ENCODE data around the gene CCR6. TPM values are rescaled to one million over a fixed set of nuclear protein-coding genes. Genes with fewer than 3 reads are reported as not detected.
A peak's percentile ranks its signal among the peaks of the same experiment; 100 is the strongest.

Gene CCR6
- total RNA-seq, 2 donors from 2014 or later = not detected

GRCh38 chr6:167102318-167102717, 20.6 kb upstream of the CCR6 start:
- Histone ChIP-seq H3K36me3 (ENCODE audit: control insufficient read depth, insufficient read depth, low read length) (no peaks in the 10 kb centered on the region), H3K9me3 (ENCODE audit: control insufficient read depth, low read length) (peaks cover 4% of the 10 kb centered on the region), H3K27ac (ENCODE audit: low read depth, low read length) (no peak overlapping the region), H3K4me3 (ENCODE audit: low read length) (no peak overlapping the region), H3K27me3 (ENCODE audit: control insufficient read depth, insufficient read depth, low read length, poor library complexity, severe bottlenecking) (no peaks in the 10 kb centered on the region), H3K4me1 (ENCODE audit: control insufficient read depth, insufficient read depth, low read length) (peaks cover 10% of the 10 kb centered on the region), H3K9ac (ENCODE audit: extremely low read depth, low read length, poor library complexity, severe bottlenecking) (no peak overlapping the region)
- 72% methylated on average over 4 of the region's 4 CpGs; no CpG with 5 or more reads in 1 of the 2 experiments for WGBS, 2 experiments (ENCODE audit: insufficient coverage in 1 of 2, insufficient read length in 1 of 2)
- TF ChIP-seq CTCF (conservative IDR thresholded peaks at IDR 0.05) = no peak
- H3K4me1 Mint-ChIP-seq = peaks cover 21% of the 10 kb centered on the region
- no peak overlapping the region for H3K4me3 Mint-ChIP-seq
- H3K36me3 Mint-ChIP-seq (ENCODE audit: low read depth) = no peaks in the 10 kb centered on the region
- H3K27ac Mint-ChIP-seq = no peak overlapping the region
- DNase-seq = no peak
- no peaks in the 10 kb centered on the region for H3K9me3 Mint-ChIP-seq
- H3K27me3 Mint-ChIP-seq (ENCODE audit: insufficient read depth) = no peaks in the 10 kb centered on the region

GRCh38 chr6:167103041-167103891, 19.6 kb upstream of the CCR6 start:
- H3K27me3 ChIP-seq (ENCODE audit: control insufficient read depth, insufficient read depth, low read length, poor library complexity, severe bottlenecking) = no peaks in the 10 kb centered on the region
- Mint-ChIP-seq H3K27me3 (ENCODE audit: insufficient read depth) (no peaks in the 10 kb centered on the region), H3K9me3 (no peaks in the 10 kb centered on the region), H3K4me3 (no peak overlapping the region), H3K4me1 (peaks cover 20% of the 10 kb centered on the region), H3K36me3 (ENCODE audit: low read depth) (no peaks in the 10 kb centered on the region), H3K27ac (no peak overlapping the region)
- H3K4me3 ChIP-seq (ENCODE audit: low read length) = no peak overlapping the region
- DNase-seq = peak; percentile 11
- TF ChIP-seq CTCF (conservative IDR thresholded peaks at IDR 0.05) = no peak
- H3K9me3 ChIP-seq (ENCODE audit: control insufficient read depth, low read length) = peaks cover 4% of the 10 kb centered on the region
- WGBS, 2 experiments (ENCODE audit: insufficient coverage in 1 of 2, insufficient read length in 1 of 2) = 93 to 94% methylated on average over 9 to 11 of the region's 11 CpGs
- peaks cover 10% of the 10 kb centered on the region for H3K4me1 ChIP-seq (ENCODE audit: control insufficient read depth, insufficient read depth, low read length)
- no peaks in the 10 kb centered on the region for H3K36me3 ChIP-seq (ENCODE audit: control insufficient read depth, insufficient read depth, low read length)
- no peak overlapping the region for H3K9ac ChIP-seq (ENCODE audit: extremely low read depth, low read length, poor library complexity, severe bottlenecking)
- H3K27ac ChIP-seq (ENCODE audit: low read depth, low read length) = no peak overlapping the region

GRCh38 chr6:167104388-167104787, 18.5 kb upstream of the CCR6 start:
- Histone ChIP-seq H3K27me3 (ENCODE audit: control insufficient read depth, insufficient read depth, low read length, poor library complexity, severe bottlenecking) (no peaks in the 10 kb centered on the region), H3K36me3 (ENCODE audit: control insufficient read depth, insufficient read depth, low read length) (no peaks in the 10 kb centered on the region), H3K9ac (ENCODE audit: extremely low read depth, low read length, poor library complexity, severe bottlenecking) (no peak overlapping the region), H3K4me1 (ENCODE audit: control insufficient read depth, insufficient read depth, low read length) (peaks cover 2% of the 10 kb centered on the region), H3K9me3 (ENCODE audit: control insufficient read depth, low read length) (peaks cover 4% of the 10 kb centered on the region), H3K27ac (ENCODE audit: low read depth, low read length) (no peak overlapping the region), H3K4me3 (ENCODE audit: low read length) (no peak overlapping the region)
- no peaks in the 10 kb centered on the region for H3K27me3 Mint-ChIP-seq (ENCODE audit: insufficient read depth)
- TF ChIP-seq CTCF (conservative IDR thresholded peaks at IDR 0.05) = no peak
- H3K9me3 Mint-ChIP-seq = no peaks in the 10 kb centered on the region
- H3K4me3 Mint-ChIP-seq = no peak overlapping the region
- no peak for DNase-seq
- no peak overlapping the region for H3K27ac Mint-ChIP-seq
- WGBS, 2 experiments (ENCODE audit: insufficient coverage in 1 of 2, insufficient read length in 1 of 2) = 90 to 91% methylated on average over 2 to 3 of the region's 3 CpGs
- H3K36me3 Mint-ChIP-seq (ENCODE audit: low read depth) = no peaks in the 10 kb centered on the region
- peaks cover 8% of the 10 kb centered on the region for H3K4me1 Mint-ChIP-seq

Measured in endodermal cell (in vitro differentiated cells).